Ishikawa (cell line): ENCODE results near the gene PIP5K1C.

Experiments
- CEBPB ChIP-seq: IDR thresholded peaks from 2 replicates; pipeline ENCODE4 v1.6.1; 2012
- CREB1 ChIP-seq: IDR thresholded peaks from 2 replicates; pipeline ENCODE4 v1.6.1; 2012; ENCODE audit warnings: low read depth
- EGR1 ChIP-seq: IDR thresholded peaks from 2 replicates; pipeline ENCODE4 v1.6.1; 2012
- EP300 ChIP-seq: IDR thresholded peaks from 2 replicates; pipeline ENCODE4 v1.6.1; 2012; ENCODE audit warnings: borderline replicate concordance
- FOXM1 ChIP-seq: IDR thresholded peaks from 2 replicates; pipeline ENCODE4 v1.6.1; 2012; ENCODE audit warnings: low read depth, borderline replicate concordance
- MAX ChIP-seq: IDR thresholded peaks from 2 replicates; pipeline ENCODE4 v1.6.1; 2012
- NFIC ChIP-seq: IDR thresholded peaks from 2 replicates; pipeline ENCODE4 v1.6.1; 2012
- RAD21 ChIP-seq: IDR thresholded peaks from 2 replicates; pipeline ENCODE4 v1.6.1; 2012; ENCODE audit warnings: low read depth
- REST ChIP-seq: IDR thresholded peaks from 2 replicates; pipeline ENCODE4 v1.6.1; 2012; ENCODE audit warnings: low read depth, mild to moderate bottlenecking
- TAF1 ChIP-seq: IDR thresholded peaks from 2 replicates; pipeline ENCODE4 v1.6.1; 2012; ENCODE audit warnings: low read depth, mild to moderate bottlenecking
- TCF12 ChIP-seq: IDR thresholded peaks from 2 replicates; pipeline ENCODE4 v1.6.1; 2012; ENCODE audit warnings: low read depth
- TEAD4 ChIP-seq: IDR thresholded peaks from 2 replicates; pipeline ENCODE4 v1.6.1; 2012
- YY1 ChIP-seq: IDR thresholded peaks from 2 replicates; pipeline ENCODE4 v1.6.1; 2012; ENCODE audit warnings: low read depth
- ZBTB7A ChIP-seq: IDR thresholded peaks from 2 replicates; pipeline ENCODE4 v1.6.1; 2012; ENCODE audit warnings: low read depth

- TF ChIP-seq TEAD4 (no peak), FOXM1 (no peak), RAD21 (no peak), MAX (no peak), REST (no peak), EGR1 (no peak), ZBTB7A (no peak), CEBPB (no peak), TAF1 (no peak), TCF12 (no peak), CREB1 (no peak), NFIC (no peak), EP300 (no peak), YY1 (no peak)
Measured at GRCh38 chr19:3591876-3592613, 108.2 kb downstream of the PIP5K1C start.
